DND-41 (cell line): ENCODE data around the gene IPO11.
"Not testable (repeated sequence)": the region's sequence is repeated elsewhere in the genome, so short reads cannot be mapped to it uniquely, and the experiment has no call there.

Experiments used
- ATAC-seq: fragments of 200-7000 bp; cut with Tn5 transposase; 3 replicates; pipeline ENCODE4 v1.9.1; 2021; ENCODE audit warnings: low read depth; ENCODE audit not compliant: insufficient read depth
- DNase-seq: peaks from one replicate; pipeline ENCODE4 v3.0.0-alpha.2; 2020
- H2AFZ ChIP-seq: 2 replicates; pipeline ENCODE4 v1.6.0; 2012; ENCODE audit warnings: low read depth, low read length
- H3K27ac ChIP-seq: 2 replicates; pipeline ENCODE4 v1.5.1; 2012; ENCODE audit warnings: low read length, inconsistent platforms
- H3K27me3 ChIP-seq: fragments of 200-600 bp; sonication (generic); 2 replicates; pipeline ENCODE4 v1.6.0; 2012; ENCODE audit warnings: low read length, mild to moderate bottlenecking, inconsistent platforms; ENCODE audit not compliant: insufficient read depth, poor library complexity
- H3K36me3 ChIP-seq: 2 replicates; pipeline ENCODE4 v1.5.1; 2012; ENCODE audit warnings: low read length, inconsistent platforms; ENCODE audit not compliant: insufficient read depth
- H3K4me1 ChIP-seq: 2 replicates; pipeline ENCODE4 v1.5.1; 2012; ENCODE audit warnings: mild to moderate bottlenecking, low read length; ENCODE audit not compliant: insufficient read depth
- H3K4me2 ChIP-seq: 2 replicates; pipeline ENCODE4 v1.6.0; 2012; ENCODE audit warnings: mild to moderate bottlenecking, moderate library complexity, low read length, inconsistent platforms; ENCODE audit not compliant: insufficient read depth
- H3K4me3 ChIP-seq, 2 experiments: fragments of 200-600 bp in 1 of 2; shearing (Covaris generic) in 1 of 2; 2 replicates each; pipeline ENCODE4 v1.5.1; 2012 to 2016; ENCODE audit warnings: inconsistent platforms in 2 of 2, low read length in 2 of 2, mild to moderate bottlenecking in 2 of 2, low read depth in 1 of 2, moderate library complexity in 1 of 2
- H3K79me2 ChIP-seq: 2 replicates; pipeline ENCODE4 v1.6.0; 2012; ENCODE audit warnings: low read length, inconsistent platforms; ENCODE audit not compliant: insufficient read depth
- H3K9ac ChIP-seq: 2 replicates; pipeline ENCODE4 v1.6.0; 2012; ENCODE audit warnings: low read depth, mild to moderate bottlenecking, inconsistent platforms, low read length, moderate library complexity
- H3K9me3 ChIP-seq: 2 replicates; pipeline ENCODE4 v1.5.1; 2012; ENCODE audit warnings: low read length, moderate library complexity, mild to moderate bottlenecking, inconsistent platforms; ENCODE audit not compliant: insufficient read depth, severe bottlenecking
- H4K20me1 ChIP-seq: 2 replicates; pipeline ENCODE4 v1.6.0; 2012; ENCODE audit warnings: low read length; ENCODE audit not compliant: insufficient read depth
- EZH2 ChIP-seq: IDR thresholded peaks from 3 replicates; pipeline ENCODE4 v1.6.1; 2012; ENCODE audit warnings: borderline replicate concordance, low read depth, mild to moderate bottlenecking, moderate library complexity, low read length, inconsistent platforms; ENCODE audit not compliant: severe bottlenecking
- TF ChIP-seq, protein P1 (sequence below): IDR thresholded peaks from 2 replicates; pipeline ENCODE4 v1.5.1; 2012; ENCODE audit warnings: borderline replicate concordance, low read length, moderate library complexity, mild to moderate bottlenecking; ENCODE audit not compliant: poor library complexity, severe bottlenecking; ENCODE audit errors: extremely low read depth

Gene IPO11

DNA sequence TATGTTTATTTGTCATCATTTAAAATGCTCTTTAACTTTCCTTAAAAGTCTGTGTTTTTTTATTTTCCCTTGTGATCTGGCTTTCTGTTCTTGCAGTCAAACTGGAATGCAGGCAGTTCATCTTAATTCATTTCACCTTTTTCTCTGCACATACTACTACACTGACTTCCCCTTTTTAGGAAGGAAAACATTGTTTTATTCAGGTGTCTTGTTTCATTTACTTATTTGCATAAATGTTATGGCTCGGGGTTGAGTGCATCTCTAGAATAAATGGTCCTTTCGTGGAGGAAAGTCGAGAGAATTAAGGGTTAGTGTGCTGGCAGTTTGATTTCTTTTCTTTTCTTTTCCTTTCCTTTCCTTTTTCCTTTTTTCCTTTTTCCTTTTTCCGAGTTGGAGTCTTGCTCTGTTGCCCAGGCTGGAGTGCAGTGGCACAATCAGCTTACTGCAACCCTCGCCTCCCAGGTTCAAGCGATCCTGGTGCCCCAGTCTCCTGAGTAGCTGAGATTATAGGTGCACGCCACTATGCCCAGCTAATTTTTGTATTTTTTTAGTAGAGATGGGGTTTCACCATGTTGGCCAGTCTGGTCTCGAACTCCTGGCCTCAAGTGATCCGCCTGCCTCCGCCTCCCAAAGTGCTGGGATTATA lies 90.0 kb downstream of the IPO11 start:
- TF ChIP-seq EZH2 = no peak
- TF ChIP-seq, protein P1, sequence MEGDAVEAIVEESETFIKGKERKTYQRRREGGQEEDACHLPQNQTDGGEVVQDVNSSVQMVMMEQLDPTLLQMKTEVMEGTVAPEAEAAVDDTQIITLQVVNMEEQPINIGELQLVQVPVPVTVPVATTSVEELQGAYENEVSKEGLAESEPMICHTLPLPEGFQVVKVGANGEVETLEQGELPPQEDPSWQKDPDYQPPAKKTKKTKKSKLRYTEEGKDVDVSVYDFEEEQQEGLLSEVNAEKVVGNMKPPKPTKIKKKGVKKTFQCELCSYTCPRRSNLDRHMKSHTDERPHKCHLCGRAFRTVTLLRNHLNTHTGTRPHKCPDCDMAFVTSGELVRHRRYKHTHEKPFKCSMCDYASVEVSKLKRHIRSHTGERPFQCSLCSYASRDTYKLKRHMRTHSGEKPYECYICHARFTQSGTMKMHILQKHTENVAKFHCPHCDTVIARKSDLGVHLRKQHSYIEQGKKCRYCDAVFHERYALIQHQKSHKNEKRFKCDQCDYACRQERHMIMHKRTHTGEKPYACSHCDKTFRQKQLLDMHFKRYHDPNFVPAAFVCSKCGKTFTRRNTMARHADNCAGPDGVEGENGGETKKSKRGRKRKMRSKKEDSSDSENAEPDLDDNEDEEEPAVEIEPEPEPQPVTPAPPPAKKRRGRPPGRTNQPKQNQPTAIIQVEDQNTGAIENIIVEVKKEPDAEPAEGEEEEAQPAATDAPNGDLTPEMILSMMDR = no peak
- Histone ChIP-seq H2AFZ (no peak overlapping the region), H3K79me2 (no peaks in the 10 kb centered on the region), H3K4me1 (no peaks in the 10 kb centered on the region), H3K4me3 (no peak overlapping the region), H3K27ac (no peak overlapping the region), H3K9ac (no peak overlapping the region), H3K4me2 (no peak overlapping the region), H3K36me3 (peaks cover 51% of the 10 kb centered on the region), H3K9me3 (no peaks in the 10 kb centered on the region), H3K27me3 (no peaks in the 10 kb centered on the region), H4K20me1 (no peaks in the 10 kb centered on the region)
- ATAC-seq (no peak), DNase-seq (no peak)

DNA sequence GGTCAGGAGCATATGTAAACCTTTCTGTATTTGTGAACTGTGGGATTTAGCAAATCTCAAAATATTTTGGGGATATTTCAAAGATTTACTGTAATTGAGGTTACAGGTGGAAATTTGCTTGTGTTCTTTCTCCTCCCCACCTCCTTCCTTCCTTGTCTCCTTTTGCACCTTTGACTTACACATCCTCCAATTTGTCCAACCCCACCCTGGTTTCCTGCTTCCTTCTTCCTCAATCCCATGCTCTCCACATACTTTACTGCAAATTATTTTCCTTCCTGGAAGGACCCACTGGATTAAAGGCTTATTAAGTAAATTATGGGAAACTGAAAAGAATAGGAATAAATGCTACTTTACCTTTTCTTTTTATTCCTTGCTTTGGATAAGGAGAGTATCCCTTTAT lies 91.6 kb downstream of the IPO11 start:
- H3K9ac ChIP-seq = no peak overlapping the region
- no peak for DNase-seq
- H3K4me3 ChIP-seq = no peak overlapping the region
- H3K4me2 ChIP-seq = no peak overlapping the region
- no peaks in the 10 kb centered on the region for H4K20me1 ChIP-seq
- H2AFZ ChIP-seq = no peak overlapping the region
- H3K27me3 ChIP-seq = no peaks in the 10 kb centered on the region
- no peak for TF ChIP-seq EZH2
- TF ChIP-seq, protein P1 = no peak
- H3K27ac ChIP-seq = no peak overlapping the region
- no peaks in the 10 kb centered on the region for H3K79me2 ChIP-seq
- no peaks in the 10 kb centered on the region for H3K4me1 ChIP-seq
- H3K36me3 ChIP-seq = peaks cover 47% of the 10 kb centered on the region; the same call in 1 of the 2 replicates
- no peak for ATAC-seq
- H3K9me3 ChIP-seq = no peaks in the 10 kb centered on the region

DNA sequence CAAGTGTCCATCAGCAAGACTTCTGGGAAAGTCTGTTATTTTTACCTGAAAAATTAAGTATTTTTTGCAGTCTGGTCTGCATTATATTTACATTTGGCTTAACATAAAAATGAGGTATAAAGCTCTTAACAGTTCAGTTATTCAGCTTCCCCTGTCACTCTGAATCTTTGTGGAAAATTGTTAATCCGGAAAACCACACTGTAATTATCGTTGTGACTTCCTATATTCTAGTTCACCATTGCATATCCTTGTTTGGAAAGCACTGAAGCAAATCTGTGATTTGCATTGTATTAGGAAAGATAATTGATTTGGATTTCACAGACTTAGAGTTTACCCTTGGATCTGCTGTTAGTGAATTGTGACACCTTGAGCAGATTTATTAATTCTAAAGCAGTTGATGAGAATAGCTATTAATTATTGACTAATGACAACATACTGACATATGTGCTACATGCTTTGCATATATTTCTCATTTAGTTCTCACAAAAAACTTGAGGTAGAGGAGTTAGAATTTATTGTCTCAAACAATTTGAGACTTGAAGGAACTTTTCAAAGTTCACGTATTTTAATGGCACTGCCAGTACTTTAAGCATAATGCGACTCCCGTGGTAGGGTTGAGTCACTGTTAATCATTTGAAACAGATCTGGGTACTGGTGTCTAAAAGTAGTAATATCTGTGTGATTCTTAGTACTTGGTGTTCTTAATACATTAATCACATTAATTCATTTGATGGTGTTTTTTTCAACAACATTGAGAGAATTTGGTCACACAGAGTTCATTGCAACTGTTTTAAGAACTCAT lies 94.3 kb downstream of the IPO11 start:
- DNase-seq = no peak
- peaks cover 49% of the 10 kb centered on the region; the same call in 1 of the 2 replicates for H3K36me3 ChIP-seq
- H3K4me2 ChIP-seq = no peak overlapping the region
- no peak overlapping the region for H2AFZ ChIP-seq
- ATAC-seq = no peak
- no peaks in the 10 kb centered on the region for H3K4me1 ChIP-seq
- TF ChIP-seq, protein P1 = no peak
- no peak for TF ChIP-seq EZH2
- no peaks in the 10 kb centered on the region for H3K79me2 ChIP-seq
- H3K9me3 ChIP-seq = no peaks in the 10 kb centered on the region
- no peak overlapping the region for H3K4me3 ChIP-seq
- H4K20me1 ChIP-seq = no peaks in the 10 kb centered on the region
- no peak overlapping the region for H3K27ac ChIP-seq
- no peaks in the 10 kb centered on the region for H3K27me3 ChIP-seq
- no peak overlapping the region for H3K9ac ChIP-seq

DNA sequence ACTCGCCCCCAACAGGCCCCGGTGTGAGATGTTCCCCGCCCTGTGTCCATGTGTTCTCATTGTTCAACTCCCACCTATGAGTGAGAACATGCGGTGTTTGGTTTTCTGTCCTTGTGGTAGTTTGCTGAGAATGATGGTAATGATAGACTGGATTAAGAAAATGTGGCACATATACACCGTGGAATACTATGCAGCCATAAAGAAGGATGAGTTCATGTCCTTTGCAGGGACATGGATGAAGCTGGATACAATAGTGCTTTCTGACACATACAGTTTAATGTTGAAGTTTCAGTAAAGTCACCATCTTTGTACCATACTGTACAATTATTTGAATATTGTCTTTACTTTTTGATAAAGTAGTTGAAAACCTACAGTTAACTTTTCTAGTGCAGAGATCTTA lies 96.2 kb downstream of the IPO11 start:
- H3K36me3 ChIP-seq = peaks cover 44% of the 10 kb centered on the region; the same call in 1 of the 2 replicates
- H3K4me2 ChIP-seq, H3K4me3 ChIP-seq, H3K9ac ChIP-seq, ATAC-seq, H3K27me3 ChIP-seq, H3K9me3 ChIP-seq, H3K4me1 ChIP-seq, H4K20me1 ChIP-seq, H3K79me2 ChIP-seq, H2AFZ ChIP-seq, H3K27ac ChIP-seq, DNase-seq: not testable (repeated sequence)
